GM23338 (cell line): ENCODE data around the gene SEZ6. TPM values are rescaled to one million over a fixed set of nuclear protein-coding genes. Genes with fewer than 3 reads are reported as not detected.

Experiments used
- ATAC-seq: fragments of 200-7000 bp; cut with Tn5 transposase; 3 replicates; pipeline ENCODE4 v1.9.1; 2020
- DNase-seq: peaks from one replicate; pipeline ENCODE4 v3.0.0-alpha.2; 2015; ENCODE audit warnings: low spot score
- H2AFZ ChIP-seq: fragments of 200-600 bp; sonication (generic); 2 replicates; pipeline ENCODE4 v1.8.0; 2016; ENCODE audit warnings: antibody characterized with exemption, mild to moderate bottlenecking, moderate library complexity
- H3F3A ChIP-seq: fragments of 200-600 bp; sonication (generic); replicated peaks from 2 replicates; pipeline ENCODE4 v1.8.0; 2017; ENCODE audit warnings: antibody characterized with exemption, mixed run types, low read depth
- H3K27ac ChIP-seq: fragments of 200-600 bp; sonication (generic); 2 replicates; pipeline ENCODE4 v1.6.1; 2016; ENCODE audit warnings: low read depth
- H3K27me3 ChIP-seq: fragments of 200-600 bp; sonication (generic); 2 replicates; pipeline ENCODE4 v1.8.0; 2016; ENCODE audit warnings: mild to moderate bottlenecking, mixed run types, moderate library complexity; ENCODE audit not compliant: insufficient read depth
- H3K36me3 ChIP-seq: fragments of 200-600 bp; sonication (generic); 2 replicates; pipeline ENCODE4 v1.8.0; 2016; ENCODE audit warnings: mild to moderate bottlenecking; ENCODE audit not compliant: insufficient read depth
- H3K4me1 ChIP-seq: fragments of 200-600 bp; sonication (generic); 2 replicates; pipeline ENCODE4 v1.8.0; 2016; ENCODE audit warnings: mild to moderate bottlenecking, moderate library complexity; ENCODE audit not compliant: insufficient read depth
- H3K4me2 ChIP-seq: fragments of 200-600 bp; sonication (generic); 2 replicates; pipeline ENCODE4 v1.7.1; 2017; ENCODE audit warnings: mixed run types
- H3K4me3 ChIP-seq: fragments of 200-600 bp; sonication (generic); 2 replicates; pipeline ENCODE4 v1.6.1; 2016; ENCODE audit warnings: mixed run types
- H3K79me2 ChIP-seq: fragments of 200-600 bp; sonication (generic); replicated peaks from 2 replicates; pipeline ENCODE4 v1.8.0; 2017; ENCODE audit warnings: mild to moderate bottlenecking; ENCODE audit not compliant: insufficient read depth
- H3K9me2 ChIP-seq: fragments of 200-600 bp; sonication (generic); 2 replicates; pipeline ENCODE4 v1.8.0; 2017; ENCODE audit not compliant: insufficient read depth
- H4K20me1 ChIP-seq: fragments of 200-600 bp; sonication (generic); replicated peaks from 2 replicates; pipeline ENCODE4 v1.8.0; 2017; ENCODE audit warnings: mild to moderate bottlenecking; ENCODE audit not compliant: insufficient read depth
- H3K27ac Mint-ChIP-seq: 2 replicates; pipeline ENCODE4 v1.8.0; 2020; ENCODE audit warnings: inconsistent platforms, mild to moderate bottlenecking, moderate library complexity, mixed read lengths
- H3K27me3 Mint-ChIP-seq: 3 replicates; pipeline ENCODE4 v1.8.0; 2022; ENCODE audit warnings: low read depth, mild to moderate bottlenecking, moderate library complexity, mixed read lengths, inconsistent platforms; ENCODE audit not compliant: insufficient read depth, poor library complexity
- H3K36me3 Mint-ChIP-seq: 3 replicates; pipeline ENCODE4 v1.8.0; 2021; ENCODE audit warnings: low read depth, mild to moderate bottlenecking, inconsistent platforms, moderate library complexity, mixed read lengths
- H3K4me1 Mint-ChIP-seq: 3 replicates; pipeline ENCODE4 v1.8.0; 2020; ENCODE audit warnings: mild to moderate bottlenecking, inconsistent platforms, mixed read lengths
- H3K4me3 Mint-ChIP-seq: 3 replicates; pipeline ENCODE4 v1.8.0; 2021; ENCODE audit warnings: moderate library complexity, mild to moderate bottlenecking, inconsistent platforms, mixed read lengths
- H3K9me3 Mint-ChIP-seq: 3 replicates; pipeline ENCODE4 v1.8.0; 2020; ENCODE audit warnings: moderate library complexity, mild to moderate bottlenecking, inconsistent platforms, mixed read lengths
- CREB1 ChIP-seq: fragments of 250-450 bp; sonication (Bioruptor Pico); IDR thresholded peaks from 2 replicates; pipeline ENCODE4 v1.5.0; 2020; ENCODE audit warnings: low read depth, mild to moderate bottlenecking, moderate library complexity
- CTCF ChIP-seq, 2 experiments: fragments of 200-600 bp in 1 of 2; sonication (generic) in 1 of 2; conservative IDR thresholded peaks; 2 replicates each; pipeline versions ENCODE4 v1.5.1 to v1.6.1; 2016 to 2017; ENCODE audit warnings: antibody characterized with exemption in 2 of 2, low read depth in 2 of 2, mild to moderate bottlenecking in 2 of 2, moderate library complexity in 1 of 2
- STAT1 ChIP-seq: IDR thresholded peaks from one replicate; pipeline ENCODE4 v1.6.1; 2016; ENCODE audit warnings: antibody characterized with exemption; ENCODE audit not compliant: unreplicated experiment
- ZNF114 ChIP-seq: fragments of 250-450 bp; sonication (Bioruptor Pico); IDR thresholded peaks from 2 replicates; pipeline ENCODE4 v1.5.0; 2020; ENCODE audit warnings: mild to moderate bottlenecking, moderate library complexity
- ZNF331 ChIP-seq: fragments of 250-450 bp; sonication (Bioruptor Pico); IDR thresholded peaks from 2 replicates; pipeline ENCODE4 v1.5.0; 2020; ENCODE audit warnings: low read depth, mild to moderate bottlenecking, moderate library complexity
- polyA plus RNA-seq: library from polyadenylated mRNA; unstranded; fragments of >200 nt; fragmentation: Nextera tagmentation; extraction: Ambion mirVana; gene quantifications from 2 replicates; pipeline ENCODE4 v1.2.1, GENCODE V29; 2016
- total RNA-seq: library from RNA; depleted of rRNA; stranded (reverse); fragments of >200 nt; shearing (Covaris generic); gene quantifications from 2 replicates; pipeline ENCODE4 v1.2.3, GENCODE V29; 2014
- TF ChIP-seq, protein P1 (sequence below): IDR thresholded peaks from one replicate; pipeline ENCODE4 v1.6.1; 2018; ENCODE audit warnings: antibody characterized with exemption; ENCODE audit not compliant: unreplicated experiment
- TF ChIP-seq, protein P2 (sequence below): IDR thresholded peaks from 2 replicates; pipeline ENCODE4 v1.6.1; 2016; ENCODE audit warnings: antibody characterized with exemption
- TF ChIP-seq, protein P3 (sequence below): fragments of 250-450 bp; sonication (Bioruptor Pico); IDR thresholded peaks from 2 replicates; pipeline ENCODE4 v1.5.0; 2020; ENCODE audit warnings: mild to moderate bottlenecking, moderate library complexity

Gene SEZ6
- total and polyA plus RNA-seq, 2 experiments from 2014 or later: 1.0 to 6.5 TPM

- TF ChIP-seq CTCF (conservative IDR thresholded peaks at IDR 0.05; ENCODE audit: low read depth in 2 of 2) (no peak), CREB1 (CRISPR knock-in tag) (no peak), ZNF114 (CRISPR knock-in tag) (no peak), ZNF331 (CRISPR knock-in tag) (no peak)
- TF ChIP-seq, protein P1, sequence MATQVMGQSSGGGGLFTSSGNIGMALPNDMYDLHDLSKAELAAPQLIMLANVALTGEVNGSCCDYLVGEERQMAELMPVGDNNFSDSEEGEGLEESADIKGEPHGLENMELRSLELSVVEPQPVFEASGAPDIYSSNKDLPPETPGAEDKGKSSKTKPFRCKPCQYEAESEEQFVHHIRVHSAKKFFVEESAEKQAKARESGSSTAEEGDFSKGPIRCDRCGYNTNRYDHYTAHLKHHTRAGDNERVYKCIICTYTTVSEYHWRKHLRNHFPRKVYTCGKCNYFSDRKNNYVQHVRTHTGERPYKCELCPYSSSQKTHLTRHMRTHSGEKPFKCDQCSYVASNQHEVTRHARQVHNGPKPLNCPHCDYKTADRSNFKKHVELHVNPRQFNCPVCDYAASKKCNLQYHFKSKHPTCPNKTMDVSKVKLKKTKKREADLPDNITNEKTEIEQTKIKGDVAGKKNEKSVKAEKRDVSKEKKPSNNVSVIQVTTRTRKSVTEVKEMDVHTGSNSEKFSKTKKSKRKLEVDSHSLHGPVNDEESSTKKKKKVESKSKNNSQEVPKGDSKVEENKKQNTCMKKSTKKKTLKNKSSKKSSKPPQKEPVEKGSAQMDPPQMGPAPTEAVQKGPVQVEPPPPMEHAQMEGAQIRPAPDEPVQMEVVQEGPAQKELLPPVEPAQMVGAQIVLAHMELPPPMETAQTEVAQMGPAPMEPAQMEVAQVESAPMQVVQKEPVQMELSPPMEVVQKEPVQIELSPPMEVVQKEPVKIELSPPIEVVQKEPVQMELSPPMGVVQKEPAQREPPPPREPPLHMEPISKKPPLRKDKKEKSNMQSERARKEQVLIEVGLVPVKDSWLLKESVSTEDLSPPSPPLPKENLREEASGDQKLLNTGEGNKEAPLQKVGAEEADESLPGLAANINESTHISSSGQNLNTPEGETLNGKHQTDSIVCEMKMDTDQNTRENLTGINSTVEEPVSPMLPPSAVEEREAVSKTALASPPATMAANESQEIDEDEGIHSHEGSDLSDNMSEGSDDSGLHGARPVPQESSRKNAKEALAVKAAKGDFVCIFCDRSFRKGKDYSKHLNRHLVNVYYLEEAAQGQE: no peak
Measured at GRCh38 chr17:28940675-28941074, 65.2 kb downstream of the SEZ6 start (continued).

DNA sequence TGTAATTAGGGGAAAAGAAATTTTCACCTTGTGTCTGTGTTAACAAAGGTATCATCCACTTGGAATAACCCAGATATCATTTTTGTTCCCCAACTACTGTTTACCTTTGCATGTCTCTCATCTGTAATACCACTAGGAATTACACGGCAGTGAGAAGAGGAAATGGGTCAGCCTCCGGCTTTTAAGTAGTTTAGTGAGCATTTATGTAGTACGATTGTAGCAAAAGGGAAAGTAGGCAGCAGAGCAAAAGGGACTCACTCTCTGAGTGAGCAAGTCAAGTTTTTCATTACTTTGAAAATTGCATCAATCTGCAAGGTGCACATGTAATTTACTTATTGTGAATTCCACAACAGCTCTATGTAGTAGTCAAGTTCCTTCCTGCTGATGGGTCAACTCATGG lies 65.7 kb downstream of the SEZ6 start:
- H3K27ac ChIP-seq: peak overlapping the region; percentile 71
- peaks cover 59% of the 10 kb centered on the region for H3K4me1 Mint-ChIP-seq
- no peak overlapping the region for H3K4me3 Mint-ChIP-seq

More for the DNA sequence above, 65.7 kb downstream of the SEZ6 start:
- H2AFZ ChIP-seq: no peak overlapping the region
- H3K27me3 ChIP-seq: no peaks in the 10 kb centered on the region
- no peak overlapping the region for H3K27ac Mint-ChIP-seq
- peaks cover 72% of the 10 kb centered on the region for H4K20me1 ChIP-seq
- H3K4me1 ChIP-seq: peaks cover 55% of the 10 kb centered on the region
- peaks cover 15% of the 10 kb centered on the region; the same call in 1 of the 2 replicates for H3K36me3 ChIP-seq
- TF ChIP-seq, protein P2, sequence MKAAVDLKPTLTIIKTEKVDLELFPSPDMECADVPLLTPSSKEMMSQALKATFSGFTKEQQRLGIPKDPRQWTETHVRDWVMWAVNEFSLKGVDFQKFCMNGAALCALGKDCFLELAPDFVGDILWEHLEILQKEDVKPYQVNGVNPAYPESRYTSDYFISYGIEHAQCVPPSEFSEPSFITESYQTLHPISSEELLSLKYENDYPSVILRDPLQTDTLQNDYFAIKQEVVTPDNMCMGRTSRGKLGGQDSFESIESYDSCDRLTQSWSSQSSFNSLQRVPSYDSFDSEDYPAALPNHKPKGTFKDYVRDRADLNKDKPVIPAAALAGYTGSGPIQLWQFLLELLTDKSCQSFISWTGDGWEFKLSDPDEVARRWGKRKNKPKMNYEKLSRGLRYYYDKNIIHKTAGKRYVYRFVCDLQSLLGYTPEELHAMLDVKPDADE: no peak
- TF ChIP-seq, protein P3, sequence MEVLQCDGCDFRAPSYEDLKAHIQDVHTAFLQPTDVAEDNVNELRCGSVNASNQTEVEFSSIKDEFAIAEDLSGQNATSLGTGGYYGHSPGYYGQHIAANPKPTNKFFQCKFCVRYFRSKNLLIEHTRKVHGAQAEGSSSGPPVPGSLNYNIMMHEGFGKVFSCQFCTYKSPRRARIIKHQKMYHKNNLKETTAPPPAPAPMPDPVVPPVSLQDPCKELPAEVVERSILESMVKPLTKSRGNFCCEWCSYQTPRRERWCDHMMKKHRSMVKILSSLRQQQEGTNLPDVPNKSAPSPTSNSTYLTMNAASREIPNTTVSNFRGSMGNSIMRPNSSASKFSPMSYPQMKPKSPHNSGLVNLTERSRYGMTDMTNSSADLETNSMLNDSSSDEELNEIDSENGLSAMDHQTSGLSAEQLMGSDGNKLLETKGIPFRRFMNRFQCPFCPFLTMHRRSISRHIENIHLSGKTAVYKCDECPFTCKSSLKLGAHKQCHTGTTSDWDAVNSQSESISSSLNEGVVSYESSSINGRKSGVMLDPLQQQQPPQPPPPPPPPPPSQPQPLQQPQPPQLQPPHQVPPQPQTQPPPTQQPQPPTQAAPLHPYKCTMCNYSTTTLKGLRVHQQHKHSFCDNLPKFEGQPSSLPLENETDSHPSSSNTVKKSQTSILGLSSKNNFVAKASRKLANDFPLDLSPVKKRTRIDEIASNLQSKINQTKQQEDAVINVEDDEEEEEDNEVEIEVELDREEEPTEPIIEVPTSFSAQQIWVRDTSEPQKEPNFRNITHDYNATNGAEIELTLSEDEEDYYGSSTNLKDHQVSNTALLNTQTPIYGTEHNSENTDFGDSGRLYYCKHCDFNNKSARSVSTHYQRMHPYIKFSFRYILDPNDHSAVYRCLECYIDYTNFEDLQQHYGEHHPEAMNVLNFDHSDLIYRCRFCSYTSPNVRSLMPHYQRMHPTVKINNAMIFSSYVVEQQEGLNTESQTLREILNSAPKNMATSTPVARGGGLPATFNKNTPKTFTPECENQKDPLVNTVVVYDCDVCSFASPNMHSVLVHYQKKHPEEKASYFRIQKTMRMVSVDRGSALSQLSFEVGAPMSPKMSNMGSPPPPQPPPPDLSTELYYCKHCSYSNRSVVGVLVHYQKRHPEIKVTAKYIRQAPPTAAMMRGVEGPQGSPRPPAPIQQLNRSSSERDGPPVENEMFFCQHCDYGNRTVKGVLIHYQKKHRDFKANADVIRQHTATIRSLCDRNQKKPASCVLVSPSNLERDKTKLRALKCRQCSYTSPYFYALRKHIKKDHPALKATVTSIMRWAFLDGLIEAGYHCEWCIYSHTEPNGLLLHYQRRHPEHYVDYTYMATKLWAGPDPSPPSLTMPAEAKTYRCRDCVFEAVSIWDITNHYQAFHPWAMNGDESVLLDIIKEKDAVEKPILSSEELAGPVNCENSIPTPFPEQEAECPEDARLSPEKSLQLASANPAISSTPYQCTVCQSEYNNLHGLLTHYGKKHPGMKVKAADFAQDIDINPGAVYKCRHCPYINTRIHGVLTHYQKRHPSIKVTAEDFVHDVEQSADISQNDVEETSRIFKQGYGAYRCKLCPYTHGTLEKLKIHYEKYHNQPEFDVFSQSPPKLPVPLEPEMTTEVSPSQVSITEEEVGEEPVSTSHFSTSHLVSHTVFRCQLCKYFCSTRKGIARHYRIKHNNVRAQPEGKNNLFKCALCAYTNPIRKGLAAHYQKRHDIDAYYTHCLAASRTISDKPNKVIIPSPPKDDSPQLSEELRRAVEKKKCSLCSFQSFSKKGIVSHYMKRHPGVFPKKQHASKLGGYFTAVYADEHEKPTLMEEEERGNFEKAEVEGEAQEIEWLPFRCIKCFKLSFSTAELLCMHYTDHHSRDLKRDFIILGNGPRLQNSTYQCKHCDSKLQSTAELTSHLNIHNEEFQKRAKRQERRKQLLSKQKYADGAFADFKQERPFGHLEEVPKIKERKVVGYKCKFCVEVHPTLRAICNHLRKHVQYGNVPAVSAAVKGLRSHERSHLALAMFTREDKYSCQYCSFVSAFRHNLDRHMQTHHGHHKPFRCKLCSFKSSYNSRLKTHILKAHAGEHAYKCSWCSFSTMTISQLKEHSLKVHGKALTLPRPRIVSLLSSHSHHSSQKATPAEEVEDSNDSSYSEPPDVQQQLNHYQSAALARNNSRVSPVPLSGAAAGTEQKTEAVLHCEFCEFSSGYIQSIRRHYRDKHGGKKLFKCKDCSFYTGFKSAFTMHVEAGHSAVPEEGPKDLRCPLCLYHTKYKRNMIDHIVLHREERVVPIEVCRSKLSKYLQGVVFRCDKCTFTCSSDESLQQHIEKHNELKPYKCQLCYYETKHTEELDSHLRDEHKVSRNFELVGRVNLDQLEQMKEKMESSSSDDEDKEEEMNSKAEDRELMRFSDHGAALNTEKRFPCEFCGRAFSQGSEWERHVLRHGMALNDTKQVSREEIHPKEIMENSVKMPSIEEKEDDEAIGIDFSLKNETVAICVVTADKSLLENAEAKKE: no peak
- no peak for TF ChIP-seq STAT1
- TF ChIP-seq, protein P1: no peak
- TF ChIP-seq ZNF114 (CRISPR knock-in tag): no peak
- no peak for ATAC-seq
- H3K4me2 ChIP-seq: no peak overlapping the region; the same call in 1 of the 2 replicates
- H3K4me3 ChIP-seq: no peak overlapping the region
- no peaks in the 10 kb centered on the region for H3K9me3 Mint-ChIP-seq
- H3F3A ChIP-seq: peaks cover 16% of the 10 kb centered on the region
- peaks cover 100% of the 10 kb centered on the region for H3K79me2 ChIP-seq
- peaks cover 30% of the 10 kb centered on the region for H3K36me3 Mint-ChIP-seq
- no peak for DNase-seq
- H3K27me3 Mint-ChIP-seq: no peaks in the 10 kb centered on the region
- H3K9me2 ChIP-seq: no peaks in the 10 kb centered on the region
